MCF 10A (cell line): ENCODE results near the gene POLR3GL. TPM values are rescaled to one million over a fixed set of nuclear protein-coding genes. Genes with fewer than 3 reads are reported as not detected.
A peak's percentile ranks its signal among the peaks of the same experiment; 100 is the strongest.

Experiments used
- BruUV-seq: library from RNA; stranded (reverse); fragments of 400-500 nt; replicated peaks from 2 replicates; lab custom pipeline; 2021; lab: Mats Ljungman, UMichigan
- CTCF ChIA-PET: fragments of 300-600 bp; sonication (Branson Sonifier 250); formaldehyde crosslinking; extraction: SDS; loops from one replicate; lab custom pipeline; 2021; ENCODE audit warnings: antibody characterized with exemption, inconsistent platforms; lab: Yijun Ruan, JAX
- POLR2A ChIA-PET: fragments of 300-600, 350-650 bp; sonication (Branson Sonifier 250); formaldehyde crosslinking; extraction: SDS; loops from one replicate; lab custom pipeline; 2020; ENCODE audit warnings: antibody characterized with exemption, inconsistent platforms; lab: Yijun Ruan, JAX
- DNase-seq: peaks from one replicate; pipeline ENCODE4 v3.0.0-alpha.2; 2018; ENCODE audit not compliant: unreplicated experiment
- H3K27ac Mint-ChIP-seq: one replicate; pipeline ENCODE4 v1.8.0; 2022; ENCODE audit warnings: mild to moderate bottlenecking, low read depth, mixed read lengths; ENCODE audit not compliant: unreplicated experiment
- H3K27me3 Mint-ChIP-seq: one replicate; pipeline ENCODE4 v1.8.0; 2022; ENCODE audit warnings: mixed read lengths; ENCODE audit not compliant: insufficient read depth, unreplicated experiment
- H3K36me3 Mint-ChIP-seq: one replicate; pipeline ENCODE4 v1.8.0; 2022; ENCODE audit warnings: mild to moderate bottlenecking, moderate library complexity, mixed read lengths; ENCODE audit not compliant: insufficient read depth, unreplicated experiment
- H3K4me1 Mint-ChIP-seq: one replicate; pipeline ENCODE4 v1.8.0; 2022; ENCODE audit warnings: mixed read lengths; ENCODE audit not compliant: insufficient read depth, unreplicated experiment
- H3K4me3 Mint-ChIP-seq: one replicate; pipeline ENCODE4 v1.8.0; 2022; ENCODE audit warnings: mild to moderate bottlenecking, moderate library complexity, mixed read lengths; ENCODE audit not compliant: unreplicated experiment
- H3K9me3 Mint-ChIP-seq: one replicate; pipeline ENCODE4 v1.8.0; 2022; ENCODE audit warnings: mixed read lengths; ENCODE audit not compliant: unreplicated experiment
- intact Hi-C: fragments of 100-400 bp; cut with micrococcal nuclease; formaldehyde crosslinking; loops from 2 replicates; pipeline ENCODE4 v1.14.1; 2022
- total RNA-seq: library from RNA; stranded (reverse); gene quantifications from 2 replicates; pipeline ENCODE4 v1.2.3, GENCODE V29; 2022
- TF ChIP-seq, protein P1 (sequence below): fragments of 200-600 bp; IDR thresholded peaks from one replicate; pipeline ENCODE4 v1.8.0; 2022; ENCODE audit warnings: antibody characterized with exemption, mild to moderate bottlenecking; ENCODE audit not compliant: unreplicated experiment

The POLR3GL gene
- total RNA-seq, 1 experiment from 2014 or later = 17.6 TPM

DNA sequence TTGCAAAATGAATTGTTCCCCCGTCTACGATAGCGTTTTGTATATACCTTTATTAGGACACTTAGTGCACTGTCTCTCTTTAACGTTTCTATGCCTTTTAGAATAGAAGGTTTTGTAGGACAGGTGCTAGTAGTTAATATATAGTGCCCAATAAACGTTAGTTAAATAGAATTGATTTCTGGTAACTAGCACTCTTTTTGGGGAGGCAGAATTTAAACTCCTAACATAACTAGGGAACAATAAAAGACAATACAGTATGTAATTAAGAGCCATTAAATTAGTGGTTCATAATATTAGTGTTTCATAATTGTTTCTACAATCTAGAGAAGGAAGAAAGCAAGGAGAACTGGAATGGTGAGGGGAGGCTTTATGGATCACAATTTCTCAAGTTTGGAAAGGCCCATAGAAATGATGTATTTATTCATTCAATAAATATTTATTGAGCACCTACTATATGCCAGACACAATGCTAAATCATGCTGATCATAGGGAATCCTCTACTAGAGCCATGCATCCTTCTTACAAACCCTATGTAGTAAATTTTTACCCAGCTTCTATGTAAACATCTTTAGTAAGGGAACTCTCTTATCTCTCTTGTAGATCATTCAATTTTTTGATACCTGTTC, 742 bp downstream of the POLR3GL start:
- BruUV-seq = no TSS peak
- no peaks in the 10 kb centered on the region for H3K9me3 Mint-ChIP-seq
- ChIA-PET POLR2A (interaction anchor here (0.8 to 7.9 kb wide), 32 partner anchors 8 to 1414 kb away, joined by 3 to 226 read pairs (median 10); partner anchors contain the start of genes ANKRD35, HJV, ITGA10 and LIX1L), CTCF (interaction anchor here (1.0 to 9.1 kb wide), 12 partner anchors 8 to 106 kb away, joined by 3 to 145 read pairs (median 4); partner anchors contain the start of genes HJV, ITGA10 and PIAS3)
- DNase-seq = no peak
- TF ChIP-seq, protein P1, sequence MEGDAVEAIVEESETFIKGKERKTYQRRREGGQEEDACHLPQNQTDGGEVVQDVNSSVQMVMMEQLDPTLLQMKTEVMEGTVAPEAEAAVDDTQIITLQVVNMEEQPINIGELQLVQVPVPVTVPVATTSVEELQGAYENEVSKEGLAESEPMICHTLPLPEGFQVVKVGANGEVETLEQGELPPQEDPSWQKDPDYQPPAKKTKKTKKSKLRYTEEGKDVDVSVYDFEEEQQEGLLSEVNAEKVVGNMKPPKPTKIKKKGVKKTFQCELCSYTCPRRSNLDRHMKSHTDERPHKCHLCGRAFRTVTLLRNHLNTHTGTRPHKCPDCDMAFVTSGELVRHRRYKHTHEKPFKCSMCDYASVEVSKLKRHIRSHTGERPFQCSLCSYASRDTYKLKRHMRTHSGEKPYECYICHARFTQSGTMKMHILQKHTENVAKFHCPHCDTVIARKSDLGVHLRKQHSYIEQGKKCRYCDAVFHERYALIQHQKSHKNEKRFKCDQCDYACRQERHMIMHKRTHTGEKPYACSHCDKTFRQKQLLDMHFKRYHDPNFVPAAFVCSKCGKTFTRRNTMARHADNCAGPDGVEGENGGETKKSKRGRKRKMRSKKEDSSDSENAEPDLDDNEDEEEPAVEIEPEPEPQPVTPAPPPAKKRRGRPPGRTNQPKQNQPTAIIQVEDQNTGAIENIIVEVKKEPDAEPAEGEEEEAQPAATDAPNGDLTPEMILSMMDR = no peak
- intact Hi-C loops = loop anchor here (1.0 kb wide), 1 partner anchor 14 kb away; no protein-coding TSS in a partner anchor
- peaks cover 5% of the 10 kb centered on the region for H3K36me3 Mint-ChIP-seq
- peak overlapping the region; percentile 96 for H3K27ac Mint-ChIP-seq
- H3K27me3 Mint-ChIP-seq = no peaks in the 10 kb centered on the region
- H3K4me1 Mint-ChIP-seq = peaks cover 37% of the 10 kb centered on the region
- H3K4me3 Mint-ChIP-seq = peak overlapping the region; percentile 92

DNA sequence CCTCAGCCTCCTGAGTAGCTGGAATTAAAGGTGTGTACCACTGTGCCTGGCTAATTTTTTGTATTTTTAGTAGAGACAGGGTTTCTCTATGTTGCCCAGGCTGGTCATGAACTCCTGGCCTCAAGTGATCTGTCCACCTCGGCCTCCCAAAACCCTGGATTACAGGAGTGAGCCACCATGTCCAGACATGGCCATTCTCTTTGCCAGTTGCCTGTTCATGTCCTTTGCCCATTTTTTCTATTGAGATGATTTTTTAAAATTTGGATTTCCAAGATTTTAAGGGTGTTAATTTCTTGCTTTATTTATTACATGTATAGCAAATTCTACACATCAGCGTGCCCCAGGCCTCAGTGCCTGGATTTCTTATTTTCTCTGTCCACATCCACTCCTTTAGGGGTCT, 2.8 kb downstream of the POLR3GL start:
- intact Hi-C loops = no loop called here
- BruUV-seq = no TSS peak
- H3K4me3 Mint-ChIP-seq = no peak overlapping the region
- no peaks in the 10 kb centered on the region for H3K27me3 Mint-ChIP-seq
- H3K9me3 Mint-ChIP-seq = no peaks in the 10 kb centered on the region
- ChIA-PET CTCF (interaction anchor here (0.7 to 9.1 kb wide), 4 partner anchors 10 to 122 kb away, joined by 3 to 145 read pairs (median 4); partner anchors contain the start of genes LIX1L and NUDT17), POLR2A (interaction anchor here (0.7 to 7.9 kb wide), 9 partner anchors 11 to 109 kb away, joined by 3 to 226 read pairs (median 57); partner anchors contain the start of genes LIX1L, PEX11B, RBM8A and TXNIP)
- no peak overlapping the region for H3K27ac Mint-ChIP-seq
- no peak for DNase-seq
- TF ChIP-seq, protein P1 = no peak
- H3K36me3 Mint-ChIP-seq = no peaks in the 10 kb centered on the region
- H3K4me1 Mint-ChIP-seq = peaks cover 27% of the 10 kb centered on the region

DNA sequence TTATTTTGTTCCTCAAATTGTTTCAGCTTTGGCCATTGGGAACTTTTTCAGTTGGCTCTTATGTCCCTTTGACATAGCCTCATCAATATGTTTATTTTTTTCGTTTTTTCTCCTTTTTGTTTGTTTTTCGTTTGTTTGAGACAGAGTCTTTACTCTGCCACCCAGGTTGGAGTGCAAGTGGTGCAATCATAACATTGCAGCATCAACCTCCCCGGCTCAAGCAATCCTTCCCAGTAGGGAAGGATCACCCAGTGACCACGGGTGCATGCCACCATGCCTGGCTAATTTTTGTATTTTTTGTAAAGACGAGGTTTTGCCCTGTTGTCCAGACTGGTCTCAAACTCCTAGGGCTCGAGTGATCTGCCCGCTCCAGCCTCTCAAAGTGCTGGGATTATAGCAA, 8.1 kb downstream of the POLR3GL start:
- CTCF ChIA-PET = interaction anchor here (0.5 to 2.4 kb wide), 5 partner anchors 8 to 81 kb away, joined by 3 to 10 read pairs (median 4); partner anchors contain the start of genes ANKRD34A and POLR3GL
- POLR2A ChIA-PET = interaction anchor here (0.6 to 2.1 kb wide), 8 partner anchors 9 to 81 kb away, joined by 3 to 15 read pairs (median 4); partner anchors contain the start of genes ANKRD34A, POLR3GL and RBM8A
- H3K36me3 Mint-ChIP-seq = peaks cover under 1% of the 10 kb centered on the region
- no peak overlapping the region for H3K27ac Mint-ChIP-seq
- no peaks in the 10 kb centered on the region for H3K27me3 Mint-ChIP-seq
- no peak for DNase-seq
- H3K4me1 Mint-ChIP-seq = no peaks in the 10 kb centered on the region
- intact Hi-C loops = loop anchor here (10.0 kb wide), 1 partner anchor 118 kb away; the partner anchor contains the start of gene PIAS3
- H3K9me3 Mint-ChIP-seq = no peaks in the 10 kb centered on the region
- TF ChIP-seq, protein P1 = no peak
- H3K4me3 Mint-ChIP-seq = no peak overlapping the region
- BruUV-seq = no TSS peak

DNA sequence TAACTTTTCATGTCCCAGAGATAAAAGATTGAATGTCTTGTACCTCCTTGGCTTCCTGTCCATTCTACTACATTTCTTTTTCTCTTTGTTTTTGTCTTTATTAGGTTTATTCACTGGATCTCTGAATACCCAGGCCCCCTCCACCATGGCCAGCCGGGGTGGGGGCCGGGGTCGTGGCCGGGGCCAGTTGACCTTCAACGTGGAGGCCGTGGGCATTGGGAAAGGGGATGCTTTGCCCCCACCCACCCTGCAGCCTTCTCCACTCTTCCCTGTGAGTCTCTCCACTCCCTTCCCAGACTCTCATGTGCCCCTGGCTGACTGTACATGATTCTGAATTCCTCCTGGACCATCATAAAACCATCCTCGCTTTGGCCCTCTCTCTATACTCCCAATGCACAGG, 10.2 kb downstream of the POLR3GL start:
- BruUV-seq = no TSS peak
- Mint-ChIP-seq H3K4me1 (no peaks in the 10 kb centered on the region), H3K9me3 (no peaks in the 10 kb centered on the region), H3K36me3 (peaks cover 6% of the 10 kb centered on the region), H3K4me3 (no peak overlapping the region), H3K27me3 (no peaks in the 10 kb centered on the region), H3K27ac (no peak overlapping the region)
- DNase-seq = no peak
- ChIA-PET CTCF (interaction anchor here (24.2 kb wide), 1 partner anchor 37 kb away, joined by 773 read pairs; the partner anchor contains the start of gene HJV), POLR2A (interaction anchor here (0.7 to 24.2 kb wide), 2 partner anchors 26 to 83 kb away, joined by 3 to 1309 read pairs; partner anchors contain the start of gene TXNIP)
- intact Hi-C loops = loop anchor here (10.0 kb wide), 1 partner anchor 120 kb away; the partner anchor contains the start of gene PIAS3
- TF ChIP-seq, protein P1 = no peak
